Loucy (cell line): ENCODE results near the gene ANO9.

Source experiments
- H2AFZ ChIP-seq: fragments of 200-600 bp; sonication (generic); 2 replicates; pipeline ENCODE4 v1.6.0; 2016; ENCODE audit warnings: antibody characterized with exemption, mild to moderate bottlenecking, low read length, moderate library complexity
- H3F3A ChIP-seq: fragments of 200-600 bp; 2 replicates; pipeline ENCODE4 v1.6.0; 2016; ENCODE audit warnings: antibody characterized with exemption, low read depth, mild to moderate bottlenecking
- H3K27me3 ChIP-seq: fragments of 200-600 bp; sonication (generic); 2 replicates; pipeline ENCODE4 v1.6.1; 2014; ENCODE audit warnings: low read length, mild to moderate bottlenecking; ENCODE audit not compliant: insufficient read depth, poor library complexity, severe bottlenecking
- H3K36me3 ChIP-seq: fragments of 200-600 bp; sonication (generic); 2 replicates; pipeline ENCODE4 v1.6.1; 2016; ENCODE audit warnings: low read length; ENCODE audit not compliant: insufficient read depth
- H3K4me1 ChIP-seq: fragments of 200-600 bp; sonication (generic); 2 replicates; pipeline ENCODE4 v1.5.1; 2014; ENCODE audit warnings: low read length, mild to moderate bottlenecking; ENCODE audit not compliant: insufficient read depth, poor library complexity, severe bottlenecking
- H3K4me2 ChIP-seq: fragments of 200-600 bp; sonication (generic); 2 replicates; pipeline ENCODE4 v1.6.0; 2014; ENCODE audit warnings: antibody characterized with exemption, low read length, low read depth, mild to moderate bottlenecking; ENCODE audit not compliant: poor library complexity, severe bottlenecking
- H3K4me3 ChIP-seq: fragments of 200-600 bp; sonication (generic); 2 replicates; pipeline ENCODE4 v1.5.1; 2014; ENCODE audit warnings: low read length, mild to moderate bottlenecking, mixed read lengths; ENCODE audit not compliant: poor library complexity, severe bottlenecking
- H3K79me2 ChIP-seq: fragments of 200-600 bp; sonication (generic); 2 replicates; pipeline ENCODE4 v1.6.1; 2014; ENCODE audit warnings: low read length; ENCODE audit not compliant: insufficient read depth
- H3K9ac ChIP-seq: fragments of 200-600 bp; sonication (generic); 2 replicates; pipeline ENCODE4 v1.6.0; 2014; ENCODE audit warnings: mild to moderate bottlenecking, low read depth, low read length, moderate library complexity; ENCODE audit not compliant: poor library complexity, severe bottlenecking
- H3K9me2 ChIP-seq: fragments of 200-600 bp; sonication (generic); replicated peaks from 2 replicates; pipeline ENCODE4 v1.6.1; 2016; ENCODE audit warnings: low read depth, low read length, mixed read lengths
- H3K9me3 ChIP-seq: fragments of 200-600 bp; sonication (generic); 2 replicates; pipeline ENCODE4 v1.6.1; 2014; ENCODE audit warnings: mild to moderate bottlenecking, antibody characterized with exemption, low read length, low read depth; ENCODE audit not compliant: insufficient read depth
- H4K20me1 ChIP-seq: fragments of 200-600 bp; sonication (generic); 2 replicates; pipeline ENCODE4 v1.6.0; 2014; ENCODE audit warnings: antibody characterized with exemption, low read length, mild to moderate bottlenecking; ENCODE audit not compliant: insufficient read depth, poor library complexity, severe bottlenecking
- EZH2phosphoT487 ChIP-seq: fragments of 200-600 bp; IDR thresholded peaks from 2 replicates; pipeline ENCODE4 v1.6.1; 2018; ENCODE audit warnings: antibody characterized with exemption, mild to moderate bottlenecking, moderate library complexity, borderline replicate concordance
- TF ChIP-seq, protein P1 (sequence below): fragments of 200-600 bp; sonication (generic); conservative IDR thresholded peaks from 2 replicates; pipeline ENCODE4 v1.5.1; 2014; ENCODE audit warnings: mild to moderate bottlenecking, antibody characterized with exemption, low read length

The ANO9 gene

DNA sequence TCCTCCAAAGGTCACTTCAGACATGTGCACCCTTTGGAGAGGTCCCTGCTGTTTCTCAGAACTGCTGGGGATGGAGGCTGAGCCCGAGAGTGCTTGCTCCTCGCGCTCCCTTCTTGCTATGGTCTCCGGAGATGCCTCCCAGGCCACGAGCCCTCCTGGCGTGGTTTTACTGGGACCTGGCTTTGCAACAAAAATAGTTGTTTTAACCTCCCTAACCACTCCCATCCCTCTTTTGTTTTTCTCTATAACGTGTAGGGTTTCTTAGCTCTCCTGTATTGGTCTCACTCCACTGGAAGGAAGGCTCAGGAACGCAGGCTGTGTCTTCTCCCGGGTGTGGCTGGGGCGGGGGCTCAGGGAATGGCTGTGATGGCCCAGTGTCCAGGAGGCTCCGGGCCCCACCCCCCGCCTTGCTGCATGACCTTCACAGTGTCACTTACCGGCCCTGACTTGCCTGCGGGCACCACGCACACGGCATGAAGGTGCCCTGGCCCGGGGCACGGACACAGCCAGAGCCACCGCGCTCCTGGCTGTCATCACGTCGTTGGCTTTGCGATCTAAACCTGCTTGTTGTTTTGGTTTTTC, 13.8 kb upstream of the ANO9 start:
- Histone ChIP-seq H3K4me2 (no peak overlapping the region), H3K9me2 (no peaks in the 10 kb centered on the region), H3K9ac (peak overlapping the region; percentile 30), H3K9me3 (no peaks in the 10 kb centered on the region), H3K79me2 (peaks cover 46% of the 10 kb centered on the region; the same call in 1 of the 2 replicates), H2AFZ (no peak overlapping the region), H3K4me1 (peaks cover 31% of the 10 kb centered on the region), H3K36me3 (peaks cover under 1% of the 10 kb centered on the region; the same call in 1 of the 2 replicates), H4K20me1 (peaks cover 15% of the 10 kb centered on the region), H3F3A (no peaks in the 10 kb centered on the region), H3K27me3 (no peaks in the 10 kb centered on the region), H3K4me3 (no peak overlapping the region)
- TF ChIP-seq EZH2phosphoT487, result no peak
- TF ChIP-seq, protein P1, sequence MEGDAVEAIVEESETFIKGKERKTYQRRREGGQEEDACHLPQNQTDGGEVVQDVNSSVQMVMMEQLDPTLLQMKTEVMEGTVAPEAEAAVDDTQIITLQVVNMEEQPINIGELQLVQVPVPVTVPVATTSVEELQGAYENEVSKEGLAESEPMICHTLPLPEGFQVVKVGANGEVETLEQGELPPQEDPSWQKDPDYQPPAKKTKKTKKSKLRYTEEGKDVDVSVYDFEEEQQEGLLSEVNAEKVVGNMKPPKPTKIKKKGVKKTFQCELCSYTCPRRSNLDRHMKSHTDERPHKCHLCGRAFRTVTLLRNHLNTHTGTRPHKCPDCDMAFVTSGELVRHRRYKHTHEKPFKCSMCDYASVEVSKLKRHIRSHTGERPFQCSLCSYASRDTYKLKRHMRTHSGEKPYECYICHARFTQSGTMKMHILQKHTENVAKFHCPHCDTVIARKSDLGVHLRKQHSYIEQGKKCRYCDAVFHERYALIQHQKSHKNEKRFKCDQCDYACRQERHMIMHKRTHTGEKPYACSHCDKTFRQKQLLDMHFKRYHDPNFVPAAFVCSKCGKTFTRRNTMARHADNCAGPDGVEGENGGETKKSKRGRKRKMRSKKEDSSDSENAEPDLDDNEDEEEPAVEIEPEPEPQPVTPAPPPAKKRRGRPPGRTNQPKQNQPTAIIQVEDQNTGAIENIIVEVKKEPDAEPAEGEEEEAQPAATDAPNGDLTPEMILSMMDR, result no peak

DNA sequence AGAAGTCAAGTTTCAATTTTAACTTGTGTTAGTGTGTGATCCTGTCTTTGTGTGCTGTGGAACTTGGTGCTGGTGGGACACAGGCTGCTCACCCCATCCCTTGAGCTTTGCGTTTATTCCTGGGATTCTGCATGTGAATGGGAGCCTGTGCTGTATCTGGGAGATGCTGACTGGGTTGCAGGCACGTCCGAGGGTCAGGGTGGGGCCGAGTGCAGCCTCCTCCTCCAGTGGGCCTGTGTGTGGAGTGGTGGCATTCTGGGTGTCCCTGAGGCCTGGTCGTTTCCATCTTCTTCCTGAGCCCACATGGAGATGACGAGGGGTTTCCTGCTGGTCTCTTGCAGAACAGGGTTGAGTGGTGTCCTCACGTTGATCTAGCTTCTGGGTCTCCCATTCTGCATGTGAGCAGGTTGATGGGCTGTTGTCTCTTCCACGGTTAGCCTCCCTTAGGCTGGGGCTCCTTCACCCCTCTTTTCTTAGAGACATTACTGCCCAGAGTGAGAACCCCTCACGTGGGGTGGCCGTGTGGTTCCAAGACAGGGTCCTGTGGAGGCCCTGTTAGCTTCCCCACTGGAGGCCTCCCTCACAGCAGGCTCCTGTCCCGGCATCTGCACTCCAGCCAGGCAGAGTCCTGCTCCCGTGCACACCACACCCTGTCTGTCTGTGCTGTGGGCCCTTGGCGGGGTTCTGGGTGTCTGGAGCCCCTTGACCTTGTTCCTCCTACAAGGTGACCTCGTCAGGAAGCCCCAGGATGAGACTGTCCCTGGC, 13.2 kb upstream of the ANO9 start:
- no peak overlapping the region for H3K4me3 ChIP-seq
- peaks cover 31% of the 10 kb centered on the region for H3K4me1 ChIP-seq
- peaks cover 51% of the 10 kb centered on the region; the same call in 1 of the 2 replicates for H3K79me2 ChIP-seq
- H4K20me1 ChIP-seq, result peaks cover 15% of the 10 kb centered on the region
- TF ChIP-seq EZH2phosphoT487, result no peak
- TF ChIP-seq, protein P1, result no peak
- no peaks in the 10 kb centered on the region for H3K27me3 ChIP-seq
- H3K9ac ChIP-seq, result peak overlapping the region; percentile 30
- no peak overlapping the region for H3K4me2 ChIP-seq
- no peak overlapping the region for H2AFZ ChIP-seq
- no peaks in the 10 kb centered on the region; the same call in 1 of the 2 replicates for H3K36me3 ChIP-seq
- no peaks in the 10 kb centered on the region for H3F3A ChIP-seq
- no peaks in the 10 kb centered on the region for H3K9me2 ChIP-seq
- no peaks in the 10 kb centered on the region for H3K9me3 ChIP-seq

- Histone ChIP-seq H4K20me1 (peaks cover 15% of the 10 kb centered on the region), H2AFZ (no peak overlapping the region), H3K36me3 (no peaks in the 10 kb centered on the region; the same call in 1 of the 2 replicates), H3K9me3 (no peaks in the 10 kb centered on the region), H3K4me3 (no peak overlapping the region), H3K27me3 (no peaks in the 10 kb centered on the region), H3F3A (no peaks in the 10 kb centered on the region), H3K79me2 (peaks cover 51% of the 10 kb centered on the region; the same call in 1 of the 2 replicates), H3K9me2 (no peaks in the 10 kb centered on the region), H3K9ac (no peak overlapping the region), H3K4me1 (peaks cover 34% of the 10 kb centered on the region), H3K4me2 (no peak overlapping the region)
- TF ChIP-seq EZH2phosphoT487, result no peak
- TF ChIP-seq, protein P1, result no peak
Measured at GRCh38 chr11:454043-454442, 12.2 kb upstream of the ANO9 start.
